H9 (cell line): Measurements from ENCODE around the gene TERT. TPM values are rescaled to one million over a fixed set of nuclear protein-coding genes. Genes with fewer than 3 reads are reported as not detected.
A peak's percentile ranks its signal among the peaks of the same experiment; 100 is the strongest.

ENCODE experiments used
- DNase-seq: peaks from one replicate; pipeline ENCODE4 v3.0.0-alpha.2; 2017
- H2AFZ ChIP-seq: one replicate; pipeline ENCODE4 v1.6.1; 2013; ENCODE audit warnings: mild to moderate bottlenecking, low read length, control low read depth, moderate library complexity
- H2AK5ac ChIP-seq: 2 replicates; pipeline ENCODE4 v1.6.1; 2013; ENCODE audit warnings: low read length, control low read depth, mixed read lengths; ENCODE audit not compliant: insufficient read length
- H2BK120ac ChIP-seq: one replicate; pipeline ENCODE4 v1.6.1; 2013; ENCODE audit warnings: low read depth, mild to moderate bottlenecking, low read length, control low read depth, inconsistent platforms; ENCODE audit not compliant: poor library complexity, severe bottlenecking
- H2BK12ac ChIP-seq: 2 replicates; pipeline ENCODE4 v1.6.1; 2013; ENCODE audit warnings: low read length, control low read depth, mixed read lengths, low read depth; ENCODE audit not compliant: insufficient read length
- H2BK15ac ChIP-seq: 2 replicates; pipeline ENCODE4 v1.6.1; 2013; ENCODE audit warnings: low read depth, low read length, control low read depth
- H2BK20ac ChIP-seq: one replicate; pipeline ENCODE4 v1.6.1; 2013; ENCODE audit warnings: low read depth, mild to moderate bottlenecking, low read length, control low read depth, inconsistent platforms; ENCODE audit not compliant: poor library complexity, severe bottlenecking
- H2BK5ac ChIP-seq: 2 replicates; pipeline ENCODE4 v1.6.1; 2013; ENCODE audit warnings: low read length, control low read depth, mixed read lengths; ENCODE audit not compliant: insufficient read length
- H3K14ac ChIP-seq: 2 replicates; pipeline ENCODE4 v1.6.1; 2013; ENCODE audit warnings: low read length, control low read depth; ENCODE audit not compliant: insufficient read depth
- H3K18ac ChIP-seq: 2 replicates; pipeline ENCODE4 v1.6.1; 2013; ENCODE audit warnings: low read depth, mild to moderate bottlenecking, mixed read lengths, low read length, control low read depth; ENCODE audit not compliant: insufficient read length
- H3K23ac ChIP-seq: 2 replicates; pipeline ENCODE4 v1.6.1; 2013; ENCODE audit warnings: low read length, control low read depth, mixed read lengths, low read depth; ENCODE audit not compliant: insufficient read length
- H3K23me2 ChIP-seq: 2 replicates; pipeline ENCODE4 v1.6.1; 2013; ENCODE audit warnings: low read depth, mild to moderate bottlenecking, mixed read lengths, low read length, control low read depth; ENCODE audit not compliant: insufficient read length, poor library complexity, severe bottlenecking
- H3K27ac ChIP-seq: 2 replicates; pipeline ENCODE4 v1.5.1; 2013; ENCODE audit warnings: low read length, control low read depth, mixed read lengths, low read depth; ENCODE audit not compliant: insufficient read length
- H3K27me3 ChIP-seq: 2 replicates; pipeline ENCODE4 v1.6.1; 2013; ENCODE audit warnings: low read length, control low read depth, inconsistent platforms; ENCODE audit not compliant: insufficient read depth
- H3K4ac ChIP-seq: 2 replicates; pipeline ENCODE4 v1.6.1; 2013; ENCODE audit warnings: low read depth, mild to moderate bottlenecking, control low read depth, inconsistent platforms, low read length, moderate library complexity
- H3K4me1 ChIP-seq: 2 replicates; pipeline ENCODE4 v1.6.1; 2013; ENCODE audit warnings: low read length, control low read depth, inconsistent platforms; ENCODE audit not compliant: insufficient read depth
- H3K4me2 ChIP-seq: 2 replicates; pipeline ENCODE4 v1.6.1; 2013; ENCODE audit warnings: low read length, control low read depth, mixed read lengths; ENCODE audit not compliant: insufficient read length, insufficient read depth
- H3K56ac ChIP-seq: 2 replicates; pipeline ENCODE4 v1.6.1; 2013; ENCODE audit warnings: low read depth, mild to moderate bottlenecking, mixed read lengths, low read length, control low read depth; ENCODE audit not compliant: insufficient read length
- H3K79me1 ChIP-seq: 2 replicates; pipeline ENCODE4 v1.6.1; 2013; ENCODE audit warnings: low read depth, mild to moderate bottlenecking, moderate library complexity, low read length, control low read depth, inconsistent platforms; ENCODE audit not compliant: insufficient read depth, poor library complexity, severe bottlenecking
- H3K79me2 ChIP-seq: 2 replicates; pipeline ENCODE4 v1.6.1; 2013; ENCODE audit warnings: low read length, control low read depth, inconsistent platforms; ENCODE audit not compliant: insufficient read depth
- H3K9ac ChIP-seq: 2 replicates; pipeline ENCODE4 v1.6.1; 2013; ENCODE audit warnings: low read length, control low read depth, mixed read lengths; ENCODE audit not compliant: insufficient read length; ENCODE audit errors: extremely low read depth
- H3K9me3 ChIP-seq: one replicate; pipeline ENCODE4 v1.6.1; 2013; ENCODE audit warnings: low read depth, low read length, inconsistent platforms; ENCODE audit not compliant: control insufficient read depth
- H3T11ph ChIP-seq: one replicate; pipeline ENCODE4 v1.6.1; 2013; ENCODE audit warnings: mild to moderate bottlenecking, low read length, control low read depth, inconsistent platforms
- H4K20me1 ChIP-seq: one replicate; pipeline ENCODE4 v1.6.1; 2013; ENCODE audit not compliant: control insufficient read depth, insufficient read length, insufficient read depth
- H4K5ac ChIP-seq: 2 replicates; pipeline ENCODE4 v1.6.1; 2013; ENCODE audit warnings: low read depth, mild to moderate bottlenecking, mixed read lengths, low read length, control low read depth; ENCODE audit not compliant: insufficient read length
- H4K8ac ChIP-seq: replicated peaks from 2 replicates; pipeline ENCODE4 v1.6.1; 2013; ENCODE audit warnings: low read length, control low read depth, mixed read lengths, low read depth; ENCODE audit not compliant: insufficient read length
- H4K91ac ChIP-seq: 2 replicates; pipeline ENCODE4 v1.6.1; 2013; ENCODE audit warnings: low read depth, mild to moderate bottlenecking, moderate library complexity, mixed read lengths, low read length, control low read depth; ENCODE audit not compliant: insufficient read length
- H3K27ac Mint-ChIP-seq, 3 experiments: 2 replicates in 2 of 3; 3 replicates in 1 of 3; pipeline ENCODE4 v1.8.0; 2020 to 2021; ENCODE audit warnings: mixed read lengths in 3 of 3, mild to moderate bottlenecking in 1 of 3, moderate library complexity in 1 of 3
- H3K27me3 Mint-ChIP-seq: 2 replicates; pipeline ENCODE4 v1.8.0; 2021; ENCODE audit warnings: low read depth, mild to moderate bottlenecking, moderate library complexity, mixed read lengths
- H3K36me3 Mint-ChIP-seq, 3 experiments: 2 replicates in 2 of 3; 3 replicates in 1 of 3; pipeline ENCODE4 v1.8.0; 2020 to 2021; ENCODE audit warnings: low read depth in 3 of 3, mixed read lengths in 3 of 3; ENCODE audit not compliant: insufficient read depth in 1 of 3
- H3K4me1 Mint-ChIP-seq, 2 experiments: 2 replicates each; pipeline ENCODE4 v1.8.0; 2020; ENCODE audit warnings: mixed read lengths in 2 of 2
- H3K4me3 Mint-ChIP-seq, 2 experiments: 2 replicates in 1 of 2; 3 replicates in 1 of 2; pipeline ENCODE4 v1.8.0; 2020 to 2021; ENCODE audit warnings: mild to moderate bottlenecking in 2 of 2, mixed read lengths in 2 of 2, moderate library complexity in 1 of 2
- H3K9me3 Mint-ChIP-seq, 2 experiments: 2 replicates in 1 of 2; 3 replicates in 1 of 2; pipeline ENCODE4 v1.8.0; 2020; ENCODE audit warnings: mild to moderate bottlenecking in 2 of 2, mixed read lengths in 2 of 2, moderate library complexity in 1 of 2
- CTCF ChIP-seq: fragments of 200-600 bp; sonication (generic); conservative IDR thresholded peaks from 3 replicates; pipeline ENCODE4 v1.8.0; 2021; ENCODE audit warnings: antibody characterized with exemption, mild to moderate bottlenecking
- WGBS: extraction: QIAGEN DNeasy Blood & Tissue Kit; methylation state at CpG from one replicate; pipeline ENCODE4 v1.1.7; 2013; ENCODE audit warnings: missing lambda C conversion rate, low lambda C conversion rate, mixed read lengths; ENCODE audit not compliant: insufficient read length; ENCODE audit errors: extremely low coverage; 5-methylcytosine and 5-hydroxymethylcytosine counted together
- total RNA-seq: library from RNA; stranded (reverse); gene quantifications from 2 replicates; pipeline ENCODE4 v1.2.1, GENCODE V29; 2021

Gene TERT
- total RNA-seq, 1 experiment from 2014 or later, result 15.5 TPM

- Mint-ChIP-seq H3K4me3 (peak overlapping the region; percentile 50 to 71), H3K4me1 (no peaks in the 10 kb centered on the region), H3K27me3 (peaks cover 14% of the 10 kb centered on the region), H3K36me3 (peaks cover 1 to 14% (median 8%) of the 10 kb centered on the region in 3 experiments), H3K27ac (no peak overlapping the region), H3K9me3 (no peaks in the 10 kb centered on the region; a peak in 1 of 5 replicates)
- no peak overlapping the region for H2AFZ ChIP-seq
- no peak overlapping the region for H3K18ac ChIP-seq
- no peak overlapping the region for H4K91ac ChIP-seq
- H2BK12ac ChIP-seq, result no peak overlapping the region
- no peak overlapping the region for H2AK5ac ChIP-seq
- no peak overlapping the region for H4K8ac ChIP-seq
- H3K23ac ChIP-seq, result no peak overlapping the region
- no peak overlapping the region for H3K27ac ChIP-seq
- WGBS, result no CpG with 5 or more reads among the region's 60 CpGs
- H3K4ac ChIP-seq, result no peak overlapping the region
- H3K9me3 ChIP-seq, result no peaks in the 10 kb centered on the region
- no peak overlapping the region for H2BK20ac ChIP-seq
- H3K23me2 ChIP-seq, result peaks cover 12% of the 10 kb centered on the region
- no peak overlapping the region; the same call in 1 of the 2 replicates for H3K14ac ChIP-seq
- H3K56ac ChIP-seq, result no peak overlapping the region
- H3K79me1 ChIP-seq, result peaks cover 1% of the 10 kb centered on the region
- DNase-seq, result peak; percentile 27
- no peaks in the 10 kb centered on the region for H4K20me1 ChIP-seq
- no peak overlapping the region for H4K5ac ChIP-seq
- TF ChIP-seq CTCF, result no peak
- no peak overlapping the region for H3K9ac ChIP-seq
- H2BK5ac ChIP-seq, result no peak overlapping the region
- no peak overlapping the region for H3K4me2 ChIP-seq
- no peak overlapping the region for H2BK15ac ChIP-seq
- no peaks in the 10 kb centered on the region for H3K27me3 ChIP-seq
- H2BK120ac ChIP-seq, result no peak overlapping the region
- H3T11ph ChIP-seq, result no peak overlapping the region
- no peaks in the 10 kb centered on the region for H3K4me1 ChIP-seq
- H3K79me2 ChIP-seq, result no peaks in the 10 kb centered on the region
Measured at GRCh38 chr5:1293416-1294205, 1.3 kb downstream of the TERT start.
